Dedifferentiated amniotic fluid mesenchymal stem cell (primary cell): ENCODE results near the gene UBE2U.

Source experiments
- DNase-seq: peaks from one replicate; pipeline ENCODE4 v3.0.0-alpha.2; 2016; ENCODE audit errors: extremely low spot score

UBE2U gene

GRCh38 chr1:64203420-64203819 lies at the start of gene UBE2U:
TSS of gene UBE2U (plus strand) at chr1:64203623. CDS start at chr1:64204051, 428 bp downstream.
- no peak for DNase-seq

DNA sequence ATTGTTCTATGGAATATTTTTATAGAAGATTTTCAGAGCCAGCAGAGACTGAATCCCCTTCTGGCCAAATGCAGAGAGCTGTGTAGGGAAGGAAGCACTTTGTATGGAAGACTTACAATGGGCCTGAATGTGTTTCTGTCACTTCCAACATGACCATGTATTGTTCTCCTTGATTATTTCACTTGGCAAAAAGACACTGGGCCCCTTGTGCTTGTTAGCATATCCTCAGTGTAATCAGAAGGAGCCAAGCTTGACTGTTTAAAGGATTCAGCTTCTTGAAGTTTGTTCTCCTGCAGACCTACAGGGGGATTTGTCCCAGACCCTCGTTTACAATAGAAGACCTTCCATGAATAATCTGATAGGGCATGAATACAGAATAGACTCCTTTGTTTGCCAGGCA lies 48.1 kb upstream of the UBE2U start:
- DNase-seq: no peak

- DNase-seq: peak; percentile 80
These were observed 42.0 kb upstream of the UBE2U start for GRCh38 chr1:64161357-64161941.

- no peak for DNase-seq
These were observed 41.3 kb upstream of the UBE2U start for GRCh38 chr1:64162151-64162550.

DNA sequence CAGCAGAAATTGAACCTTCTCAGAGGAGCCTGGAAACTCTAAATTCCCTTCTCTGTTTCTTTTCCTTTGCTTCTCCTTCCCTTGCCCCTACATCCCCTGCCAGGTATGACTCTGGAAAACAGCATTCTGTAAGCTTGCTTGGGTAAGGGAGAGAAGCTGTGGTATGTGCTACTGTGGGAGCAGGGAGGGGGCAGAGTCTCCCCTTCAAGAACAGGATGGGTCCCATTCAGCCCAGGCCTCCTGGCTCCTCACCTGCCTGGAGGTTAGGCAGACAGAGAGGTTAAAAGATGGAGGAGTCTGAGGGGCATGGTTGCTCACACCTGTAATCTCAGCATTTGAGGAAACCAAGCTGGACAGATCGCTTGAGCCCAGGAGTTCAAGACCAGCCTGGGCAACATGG lies 40.6 kb upstream of the UBE2U start:
- DNase-seq: no peak

DNA sequence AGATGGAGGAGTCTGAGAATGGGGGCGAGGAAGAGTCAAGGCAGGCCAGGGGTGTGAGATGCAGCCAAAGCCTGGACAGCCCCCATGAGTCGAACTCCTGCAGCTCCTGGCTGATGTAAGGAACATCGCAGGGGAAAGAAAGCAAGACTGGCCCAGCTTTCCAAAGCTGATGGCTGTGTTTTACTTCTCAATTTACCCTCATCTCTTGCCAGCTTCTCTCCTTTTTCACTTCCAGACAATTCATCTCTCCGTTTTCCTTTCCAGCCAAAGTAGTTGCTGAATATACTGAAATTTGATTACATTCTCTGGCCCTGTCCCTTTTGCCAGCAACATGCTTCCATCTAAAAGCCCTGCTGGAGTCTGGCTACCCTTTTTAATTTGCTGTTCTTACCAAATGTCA lies 40.0 kb upstream of the UBE2U start:
- DNase-seq: no peak

DNA sequence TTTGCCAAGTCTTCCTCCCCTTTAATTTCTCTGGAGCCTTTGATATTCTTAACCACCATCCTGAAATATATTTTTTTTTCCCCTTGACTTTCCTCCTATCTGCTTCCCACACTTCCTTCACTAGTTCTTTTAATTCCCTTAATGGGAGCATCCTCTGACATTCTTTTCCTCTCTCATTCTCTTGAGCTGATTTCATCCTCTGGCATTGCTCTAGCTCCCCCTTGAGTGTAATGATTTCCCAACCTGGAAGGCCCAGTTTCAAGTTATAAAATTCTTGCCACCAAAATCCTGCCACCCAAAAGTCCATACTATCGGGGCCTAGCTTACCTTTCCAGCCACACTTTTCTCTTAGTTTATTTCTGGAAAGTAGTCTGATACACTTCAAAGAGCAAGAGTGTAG lies 39.5 kb upstream of the UBE2U start:
- peak; percentile 67 for DNase-seq

DNA sequence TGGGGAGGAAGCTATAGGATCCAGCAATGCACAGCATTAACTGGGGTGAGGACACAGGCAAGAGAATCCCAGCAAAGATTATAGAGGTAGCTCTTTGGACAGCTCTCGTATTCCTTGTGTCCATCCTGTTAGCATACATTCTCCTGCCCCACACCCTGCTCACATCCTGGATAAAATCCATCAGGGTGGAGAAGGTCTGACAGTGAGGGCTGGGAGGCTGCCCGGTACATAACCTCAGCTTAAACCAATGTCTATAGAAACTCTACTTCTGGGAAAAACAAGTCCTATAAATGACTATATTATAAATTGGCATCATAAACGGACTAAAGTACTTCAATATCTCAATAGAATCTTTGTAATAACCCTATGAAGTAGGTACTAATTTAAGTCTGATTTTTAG lies 36.8 kb upstream of the UBE2U start:
- DNase-seq: no peak

DNA sequence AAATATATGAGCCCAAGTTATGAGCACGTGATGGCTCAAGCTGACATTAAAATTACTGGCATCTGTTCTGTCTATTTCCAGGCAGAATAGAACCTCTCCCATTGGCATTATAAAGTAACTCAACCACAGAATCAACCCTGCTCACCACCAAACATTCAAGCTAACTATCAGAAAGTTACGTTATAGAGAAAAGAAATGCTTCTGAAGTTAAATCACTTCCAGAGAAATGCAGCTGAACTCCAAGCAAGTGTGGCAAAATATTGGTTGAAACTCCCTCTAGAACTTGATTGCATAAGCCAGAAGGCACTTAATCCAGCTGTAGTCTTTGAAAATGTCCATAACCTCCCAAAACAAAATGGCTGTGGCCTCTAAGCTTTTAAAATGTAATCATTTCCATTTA lies 36.2 kb upstream of the UBE2U start:
- peak; percentile 77 for DNase-seq

DNA sequence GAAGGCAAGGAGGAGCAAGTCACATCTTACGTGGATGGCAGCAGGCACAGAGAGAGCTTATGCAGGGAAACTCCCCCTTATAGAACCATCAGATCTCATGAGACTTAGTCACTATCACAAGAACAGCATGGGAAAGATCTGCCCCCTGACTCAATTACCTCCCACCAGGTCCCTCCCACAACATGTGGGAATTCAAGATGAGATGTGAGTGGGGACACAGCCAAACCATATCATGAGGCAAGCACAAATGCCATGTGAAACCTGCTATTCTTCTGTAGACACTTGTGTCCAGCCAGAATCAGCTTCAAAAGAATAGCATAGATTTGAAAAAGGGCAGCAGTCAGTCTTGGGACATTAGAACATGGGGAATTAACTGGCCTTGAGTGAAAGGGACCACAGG lies 32.2 kb upstream of the UBE2U start:
- DNase-seq: no peak

DNA sequence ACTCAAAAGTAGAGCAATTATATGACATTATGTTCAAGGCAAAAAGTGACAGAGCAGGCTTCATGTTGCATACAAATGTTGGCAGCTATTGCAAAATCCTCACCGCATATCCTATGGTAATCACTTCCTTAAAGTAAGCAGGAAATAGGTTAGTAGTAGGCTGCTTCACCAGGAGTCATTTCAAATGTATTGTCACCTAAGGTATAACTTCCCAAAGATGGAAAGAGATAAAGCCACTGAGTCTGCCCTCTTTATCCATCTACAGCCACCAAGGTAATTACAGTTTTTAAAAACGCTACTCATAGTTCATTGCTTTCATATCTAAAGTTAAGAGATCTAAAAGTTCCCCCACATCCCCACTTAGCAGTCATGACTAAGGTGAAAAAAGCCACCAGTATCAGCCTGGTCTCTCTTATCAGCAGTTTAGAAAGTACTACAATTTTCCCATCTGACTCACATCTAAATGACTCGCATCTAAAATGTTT lies 31.6 kb upstream of the UBE2U start:
- DNase-seq: no peak

DNA sequence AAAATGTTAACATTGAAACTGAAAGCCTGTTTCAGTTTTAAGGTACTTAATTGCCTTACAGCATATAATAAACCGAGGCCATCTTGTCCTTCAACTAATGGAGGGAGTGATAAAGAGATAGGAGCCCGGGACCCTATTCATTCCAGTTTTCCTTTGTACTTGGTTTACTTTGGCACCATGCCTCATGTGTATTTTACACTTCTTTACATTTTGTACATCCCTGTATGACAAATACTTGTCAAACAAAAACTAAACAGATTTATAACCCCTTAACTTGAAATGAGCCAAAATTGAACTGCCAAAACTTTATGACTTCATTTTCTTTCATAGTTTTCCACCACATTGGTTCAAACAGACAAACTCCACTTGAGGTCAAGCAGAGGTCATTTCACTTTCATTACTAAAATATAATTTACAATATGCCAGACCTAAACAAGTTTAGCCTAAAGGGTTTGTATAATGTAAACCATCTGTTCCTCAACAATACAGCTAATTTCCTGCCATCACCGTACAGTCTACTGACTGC lies 30.9 kb upstream of the UBE2U start:
- DNase-seq: peak; percentile 47

DNA sequence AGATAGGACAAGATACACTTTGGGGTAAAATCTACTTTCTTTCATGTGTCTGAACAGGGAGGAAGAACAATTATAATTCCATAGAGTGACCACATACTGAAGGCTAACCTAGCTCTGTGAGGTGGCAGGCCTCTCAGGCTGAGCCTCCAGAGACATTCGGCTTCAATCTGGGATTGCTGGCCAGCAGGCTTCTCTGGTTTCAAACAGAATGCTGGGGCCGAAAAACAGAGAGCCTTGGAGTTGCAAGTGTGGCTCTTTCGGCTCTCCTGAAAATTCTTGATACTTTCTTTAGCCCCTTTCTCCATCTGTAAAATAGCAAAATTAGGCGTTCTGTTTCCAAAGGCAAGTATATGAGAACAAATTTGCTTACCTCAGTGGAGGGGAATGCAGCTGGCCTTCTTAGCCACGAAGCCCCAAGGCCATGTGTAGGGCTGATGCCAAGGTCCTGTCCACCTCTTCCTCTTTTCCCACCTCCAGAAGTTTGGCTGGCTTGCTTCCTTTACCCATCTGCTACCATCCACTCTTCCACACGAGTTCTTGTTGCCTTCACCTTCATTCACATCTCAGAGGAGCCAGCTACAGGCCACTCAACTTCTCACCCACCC lies 30.0 kb upstream of the UBE2U start:
- DNase-seq: no peak

DNA sequence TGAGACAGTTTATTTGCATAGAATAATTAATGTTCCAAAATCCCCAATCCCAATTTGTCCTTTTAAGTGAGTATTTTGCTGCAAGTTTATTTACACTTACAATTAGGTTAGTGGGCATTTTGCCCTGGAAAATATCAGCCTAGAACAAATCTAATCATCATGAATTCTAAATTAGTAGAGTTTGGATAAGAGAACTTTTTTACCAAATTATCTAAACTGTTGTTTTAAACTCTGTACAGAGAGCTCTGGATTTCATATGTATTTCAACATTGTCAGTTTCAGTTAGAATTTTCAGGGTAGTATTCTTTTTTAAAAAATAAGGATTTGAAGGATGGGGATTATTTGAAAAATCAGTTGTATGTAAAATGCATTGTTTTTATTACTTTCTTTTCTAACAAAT lies 27.8 kb upstream of the UBE2U start:
- DNase-seq: no peak

DNA sequence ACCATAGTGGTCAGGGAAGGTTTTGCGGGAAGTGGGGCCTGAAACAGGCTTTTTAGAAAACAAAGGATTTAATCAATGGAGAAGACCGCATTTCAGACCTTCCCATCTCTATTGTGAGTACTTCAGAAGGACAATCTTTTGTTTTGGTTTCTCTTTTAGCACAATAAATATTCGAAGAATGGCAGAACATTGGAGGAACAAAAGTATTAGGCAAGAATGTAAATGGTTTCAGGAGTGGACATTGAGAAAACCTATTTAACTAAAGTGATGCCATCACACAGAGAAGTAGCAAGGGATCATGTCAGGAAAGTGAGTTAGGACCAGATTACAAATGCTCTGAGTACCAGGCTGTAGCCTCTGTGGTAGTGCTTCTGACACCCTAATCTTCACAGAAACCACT lies 26.8 kb upstream of the UBE2U start:
- no peak for DNase-seq

GRCh38 chr1:64179588-64179987 lies 23.8 kb upstream of the UBE2U start:
- no peak for DNase-seq

- DNase-seq: no peak
These were observed 21.2 kb upstream of the UBE2U start for GRCh38 chr1:64182207-64182606.

- DNase-seq: no peak
These were observed 19.9 kb upstream of the UBE2U start for GRCh38 chr1:64183395-64184002.

DNA sequence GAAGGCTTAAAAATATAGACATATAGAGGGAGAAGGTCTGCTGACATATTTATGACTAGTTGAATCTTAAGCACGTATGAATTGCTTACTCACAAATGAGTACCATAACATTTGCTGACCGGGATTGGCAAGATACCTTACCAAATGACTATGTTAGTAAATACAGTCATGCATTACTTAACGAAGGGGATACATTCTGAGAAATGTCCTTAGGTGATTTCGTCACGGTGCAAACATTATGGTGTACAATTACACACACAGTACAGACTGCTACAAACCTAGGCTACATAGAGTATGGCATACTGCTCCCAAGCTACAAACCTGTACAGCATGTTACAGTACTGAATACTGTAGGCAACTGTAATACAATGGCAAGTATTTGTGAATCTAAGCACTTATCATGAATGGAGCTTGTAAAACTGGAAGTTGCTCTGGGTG lies 19.4 kb upstream of the UBE2U start:
- DNase-seq: peak; percentile 47

- no peak for DNase-seq
These were observed 17.1 kb upstream of the UBE2U start for GRCh38 chr1:64186138-64186897.

DNA sequence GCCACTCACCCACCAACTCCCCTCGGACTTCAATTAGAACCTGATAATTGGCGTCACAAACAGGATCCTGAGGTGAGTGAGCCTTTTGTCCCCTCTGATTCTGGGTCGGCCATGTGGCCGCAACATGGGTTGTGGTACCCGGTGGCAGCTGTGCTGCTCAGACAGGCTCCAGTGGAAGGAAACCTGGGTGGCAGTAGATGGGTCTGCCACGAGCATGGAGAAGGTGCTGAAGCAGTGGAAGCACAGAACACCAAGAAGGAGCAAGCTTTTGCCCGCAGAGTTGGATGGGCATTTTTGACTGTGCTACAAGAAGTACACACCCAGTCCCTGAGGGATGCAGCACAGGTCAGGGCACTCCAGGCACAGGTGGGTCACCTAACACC lies 16.5 kb upstream of the UBE2U start:
- no peak for DNase-seq

DNA sequence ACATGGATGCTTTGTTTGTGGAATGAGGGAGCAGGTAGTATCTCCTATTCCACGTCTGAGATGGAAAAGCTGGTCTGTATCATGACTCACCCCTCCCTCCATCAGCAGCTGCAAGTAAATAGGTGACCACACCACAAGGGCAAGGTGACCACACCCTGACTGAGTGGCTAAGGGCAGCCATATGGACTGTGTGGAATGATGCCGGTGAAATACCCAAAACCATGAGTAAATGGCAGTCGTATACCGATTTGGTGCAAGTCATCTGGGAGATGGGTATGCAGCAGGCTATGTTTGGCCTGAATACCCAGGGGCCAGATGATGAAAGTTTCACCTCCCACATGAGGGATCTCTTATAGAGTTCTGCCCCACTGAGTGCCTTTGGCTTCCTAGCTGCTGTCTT lies 15.8 kb upstream of the UBE2U start:
- DNase-seq: no peak
